ENCODE data around the gene GIPC2.

DNA sequence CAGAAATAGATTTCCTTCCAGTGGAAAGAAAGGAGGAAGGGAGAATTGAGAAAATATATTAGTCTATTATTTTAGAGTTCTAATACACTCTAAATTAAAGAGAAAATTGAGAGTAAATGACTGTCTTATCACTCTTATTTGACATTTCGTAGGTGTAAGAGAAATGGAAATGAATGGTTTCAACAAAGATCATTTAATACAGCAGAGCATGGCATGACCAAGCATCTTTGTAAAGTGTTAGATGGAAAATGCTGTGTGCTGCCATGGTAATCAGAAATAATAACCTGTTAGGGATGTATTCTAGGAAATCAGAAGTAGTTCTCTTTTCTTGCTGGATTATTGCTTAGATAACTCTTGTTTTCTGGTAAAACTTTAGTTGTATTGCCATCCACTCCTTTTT lies 90.9 kb downstream of the GIPC2 start:
- TF ChIP-seq POLR2A (IDR thresholded peaks at IDR 0.05) = no peak
- TF ChIP-seq, protein P1, sequence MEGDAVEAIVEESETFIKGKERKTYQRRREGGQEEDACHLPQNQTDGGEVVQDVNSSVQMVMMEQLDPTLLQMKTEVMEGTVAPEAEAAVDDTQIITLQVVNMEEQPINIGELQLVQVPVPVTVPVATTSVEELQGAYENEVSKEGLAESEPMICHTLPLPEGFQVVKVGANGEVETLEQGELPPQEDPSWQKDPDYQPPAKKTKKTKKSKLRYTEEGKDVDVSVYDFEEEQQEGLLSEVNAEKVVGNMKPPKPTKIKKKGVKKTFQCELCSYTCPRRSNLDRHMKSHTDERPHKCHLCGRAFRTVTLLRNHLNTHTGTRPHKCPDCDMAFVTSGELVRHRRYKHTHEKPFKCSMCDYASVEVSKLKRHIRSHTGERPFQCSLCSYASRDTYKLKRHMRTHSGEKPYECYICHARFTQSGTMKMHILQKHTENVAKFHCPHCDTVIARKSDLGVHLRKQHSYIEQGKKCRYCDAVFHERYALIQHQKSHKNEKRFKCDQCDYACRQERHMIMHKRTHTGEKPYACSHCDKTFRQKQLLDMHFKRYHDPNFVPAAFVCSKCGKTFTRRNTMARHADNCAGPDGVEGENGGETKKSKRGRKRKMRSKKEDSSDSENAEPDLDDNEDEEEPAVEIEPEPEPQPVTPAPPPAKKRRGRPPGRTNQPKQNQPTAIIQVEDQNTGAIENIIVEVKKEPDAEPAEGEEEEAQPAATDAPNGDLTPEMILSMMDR (IDR thresholded peaks at IDR 0.05) = no peak

Measured in lower leg skin (tissue), 3 donors.